HepG2 (cell line): ENCODE results near the gene CCSER2.

Experiments
- ATF4 ChIP-seq, 2 experiments: fragments of 450-650 bp in 1 of 2; sonication (generic) in 1 of 2; formaldehyde crosslinking; IDR thresholded peaks; 2 replicates each; pipeline versions ENCODE4 v1.5.0 to v1.8.0; 2020 to 2022; ENCODE audit warnings: mild to moderate bottlenecking in 1 of 2, missing genetic modification reagents in 1 of 2
- CREB1 ChIP-seq, 2 experiments: fragments of 450-650 bp in 1 of 2; IDR thresholded peaks; 2 replicates each; pipeline ENCODE4 v1.6.1; 2016 to 2017; ENCODE audit warnings: control low read depth in 1 of 2, mild to moderate bottlenecking in 1 of 2, missing compliant biosample characterization in 1 of 2, missing genetic modification characterization in 1 of 2
- CTCF ChIP-seq: sonication (generic); formaldehyde crosslinking; IDR thresholded peaks from 2 replicates; pipeline ENCODE4 v1.5.0; 2020; ENCODE audit warnings: mild to moderate bottlenecking, missing genetic modification reagents, moderate library complexity
- EP300 ChIP-seq, 3 experiments: sonication (generic) in 1 of 3; formaldehyde crosslinking in 1 of 3; IDR thresholded peaks; 2 replicates each; pipeline versions ENCODE4 v1.5.1 to v1.6.1; 2011 to 2020; ENCODE audit warnings: low read depth in 2 of 3, low read length in 2 of 3, borderline replicate concordance in 1 of 3, improper control_type of control experiment in 1 of 3, mild to moderate bottlenecking in 1 of 3, missing genetic modification reagents in 1 of 3, moderate library complexity in 1 of 3
- EZH2 ChIP-seq: conservative IDR thresholded peaks from 2 replicates; pipeline ENCODE4 v1.6.1; 2012; ENCODE audit warnings: mild to moderate bottlenecking, low read depth, low read length, moderate library complexity
- IKZF5 ChIP-seq: IDR thresholded peaks from 2 replicates; pipeline ENCODE4 v1.6.1; 2018; ENCODE audit warnings: missing genetic modification reagents, mild to moderate bottlenecking, missing compliant biosample characterization
- MAX ChIP-seq: IDR thresholded peaks from 2 replicates; pipeline ENCODE4 v1.6.1; 2012; ENCODE audit warnings: inconsistent platforms
- POLR2A ChIP-seq, 2 experiments: IDR thresholded peaks; 2 replicates each; pipeline ENCODE4 v1.6.1; 2011; ENCODE audit warnings: low read depth in 2 of 2, low read length in 2 of 2, mild to moderate bottlenecking in 1 of 2, moderate library complexity in 1 of 2; ENCODE audit not compliant: insufficient read depth in 1 of 2
- RORA ChIP-seq: sonication (generic); formaldehyde crosslinking; IDR thresholded peaks from 2 replicates; pipeline ENCODE4 v1.5.0; 2020; ENCODE audit warnings: mild to moderate bottlenecking, missing genetic modification reagents, moderate library complexity
- ZFX ChIP-seq: sonication (generic); formaldehyde crosslinking; IDR thresholded peaks from 2 replicates; pipeline ENCODE4 v1.4.0; 2020; ENCODE audit warnings: mild to moderate bottlenecking, low read depth, missing genetic modification reagents, moderate library complexity

- TF ChIP-seq RORA (CRISPR knock-in tag) = no peak
- TF ChIP-seq CTCF = no peak
- no peak for TF ChIP-seq IKZF5 (CRISPR knock-in tag)
- no peak for TF ChIP-seq ZFX (CRISPR knock-in tag)
- no peak for TF ChIP-seq EP300 (IDR thresholded peaks at IDR 0.05; ENCODE audit: low read depth in 2 of 2, low read length in 2 of 2)
- TF ChIP-seq EP300 (CRISPR knock-in tag; IDR thresholded peaks at IDR 0.05; ENCODE audit: borderline replicate concordance) = no peak
- no peak for TF ChIP-seq MAX
- TF ChIP-seq EZH2 = no peak
- no peak for TF ChIP-seq POLR2A (IDR thresholded peaks at IDR 0.05; ENCODE audit: insufficient read depth in 1 of 2, low read depth in 2 of 2, low read length in 2 of 2)
- no peak for TF ChIP-seq ATF4 (CRISPR knock-in tag; IDR thresholded peaks at IDR 0.05)
- TF ChIP-seq CREB1 (IDR thresholded peaks at IDR 0.05) = no peak
- TF ChIP-seq CREB1 (CRISPR knock-in tag; IDR thresholded peaks at IDR 0.05) = no peak
These were observed 41.7 kb upstream of the CCSER2 start for GRCh38 chr10:84286695-84287094.
